GM12801 (cell line): ENCODE measurements around the gene CARD19.

Experiments
- TF ChIP-seq, protein P1 (sequence below): IDR thresholded peaks from one replicate; pipeline ENCODE4 v1.5.1; 2011; ENCODE audit warnings: control low read depth; ENCODE audit not compliant: insufficient read length; ENCODE audit errors: extremely low read depth

Gene CARD19

DNA sequence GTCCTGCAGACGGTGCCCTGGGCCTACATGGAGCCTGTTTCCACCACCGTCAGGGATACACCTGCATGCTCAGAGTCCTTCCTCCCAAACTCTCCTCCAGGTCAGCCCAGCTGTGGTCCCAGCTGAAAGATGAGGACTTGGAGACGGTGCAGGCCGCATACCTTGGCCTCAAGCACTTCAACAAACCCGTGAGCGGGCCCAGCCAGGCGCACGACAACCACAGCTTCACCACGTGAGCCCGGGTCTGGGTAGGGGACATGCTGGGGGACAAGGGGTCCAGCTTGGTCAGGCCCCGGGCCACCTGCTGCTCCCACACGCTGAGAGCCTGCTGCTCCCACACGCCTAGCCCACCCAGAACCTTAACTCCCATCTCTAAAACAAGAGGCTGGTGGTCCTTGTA is 16.6 kb upstream of the CARD19 start:
- TF ChIP-seq, protein P1, sequence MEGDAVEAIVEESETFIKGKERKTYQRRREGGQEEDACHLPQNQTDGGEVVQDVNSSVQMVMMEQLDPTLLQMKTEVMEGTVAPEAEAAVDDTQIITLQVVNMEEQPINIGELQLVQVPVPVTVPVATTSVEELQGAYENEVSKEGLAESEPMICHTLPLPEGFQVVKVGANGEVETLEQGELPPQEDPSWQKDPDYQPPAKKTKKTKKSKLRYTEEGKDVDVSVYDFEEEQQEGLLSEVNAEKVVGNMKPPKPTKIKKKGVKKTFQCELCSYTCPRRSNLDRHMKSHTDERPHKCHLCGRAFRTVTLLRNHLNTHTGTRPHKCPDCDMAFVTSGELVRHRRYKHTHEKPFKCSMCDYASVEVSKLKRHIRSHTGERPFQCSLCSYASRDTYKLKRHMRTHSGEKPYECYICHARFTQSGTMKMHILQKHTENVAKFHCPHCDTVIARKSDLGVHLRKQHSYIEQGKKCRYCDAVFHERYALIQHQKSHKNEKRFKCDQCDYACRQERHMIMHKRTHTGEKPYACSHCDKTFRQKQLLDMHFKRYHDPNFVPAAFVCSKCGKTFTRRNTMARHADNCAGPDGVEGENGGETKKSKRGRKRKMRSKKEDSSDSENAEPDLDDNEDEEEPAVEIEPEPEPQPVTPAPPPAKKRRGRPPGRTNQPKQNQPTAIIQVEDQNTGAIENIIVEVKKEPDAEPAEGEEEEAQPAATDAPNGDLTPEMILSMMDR: no peak

DNA sequence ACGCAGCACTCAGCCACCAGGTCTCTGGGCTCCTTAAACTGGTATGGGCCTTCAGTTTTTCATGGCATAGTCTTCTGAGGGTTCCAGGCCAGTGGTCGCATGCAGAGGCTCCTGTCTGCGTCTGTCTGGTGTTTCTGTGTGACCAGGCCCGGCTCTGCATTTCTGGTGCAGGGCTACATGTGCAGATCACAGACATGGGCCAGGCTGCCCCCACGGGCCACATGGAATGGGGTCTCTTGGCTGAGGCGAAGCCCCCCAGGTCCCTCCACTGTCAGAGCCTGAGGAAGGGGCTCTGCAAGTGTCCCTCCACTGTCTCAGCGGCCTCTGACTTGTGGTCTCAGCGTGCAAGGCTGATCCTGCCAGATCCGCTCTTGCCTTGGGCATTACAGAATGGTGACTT is 15.6 kb upstream of the CARD19 start:
- TF ChIP-seq, protein P1: no peak

DNA sequence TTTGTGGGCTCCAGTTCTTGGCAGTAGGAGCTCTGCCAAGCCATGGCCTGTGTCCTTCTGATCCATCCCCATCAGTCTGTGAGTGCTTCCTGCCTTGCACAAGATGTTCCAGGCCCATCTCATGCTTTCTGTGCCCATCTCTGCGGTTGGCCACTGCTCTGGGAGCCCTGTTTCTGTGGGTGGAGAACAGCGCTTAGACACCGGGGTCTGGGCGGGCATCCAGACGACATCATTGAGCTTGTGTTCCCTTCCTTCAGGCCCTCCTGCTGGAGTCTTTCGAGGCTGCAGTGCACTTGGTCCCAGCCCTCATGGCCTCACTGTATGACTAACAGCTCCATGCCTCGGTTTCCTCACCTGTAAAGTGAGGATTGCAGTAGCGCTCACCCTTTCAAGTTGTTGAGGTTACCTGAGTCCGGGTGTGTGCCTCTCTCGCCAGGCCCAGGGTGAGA is 14.9 kb upstream of the CARD19 start:
- TF ChIP-seq, protein P1: no peak

DNA sequence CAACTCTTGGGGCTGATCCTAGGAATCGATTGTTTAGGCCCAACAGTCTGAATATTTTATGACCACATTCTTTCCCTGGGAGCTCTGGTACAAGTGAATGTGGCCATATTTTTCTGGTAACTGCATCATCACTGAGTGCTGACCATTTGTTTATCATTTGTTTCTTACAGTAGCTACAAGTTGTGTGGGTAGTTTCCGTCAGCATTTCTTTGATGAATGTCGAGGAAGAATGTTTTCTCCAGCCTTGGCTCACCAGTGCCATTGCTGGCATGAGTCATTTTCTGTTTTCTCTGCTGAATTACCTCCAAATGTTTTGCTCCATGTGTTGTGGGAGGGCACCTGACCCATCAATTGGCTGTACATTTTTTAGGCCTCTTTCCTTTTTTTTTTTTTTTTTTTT is 14.1 kb upstream of the CARD19 start:
- TF ChIP-seq, protein P1: no peak

- TF ChIP-seq, protein P1: no peak
Measured at GRCh38 chr9:93082841-93083411, 13.1 kb upstream of the CARD19 start.

DNA sequence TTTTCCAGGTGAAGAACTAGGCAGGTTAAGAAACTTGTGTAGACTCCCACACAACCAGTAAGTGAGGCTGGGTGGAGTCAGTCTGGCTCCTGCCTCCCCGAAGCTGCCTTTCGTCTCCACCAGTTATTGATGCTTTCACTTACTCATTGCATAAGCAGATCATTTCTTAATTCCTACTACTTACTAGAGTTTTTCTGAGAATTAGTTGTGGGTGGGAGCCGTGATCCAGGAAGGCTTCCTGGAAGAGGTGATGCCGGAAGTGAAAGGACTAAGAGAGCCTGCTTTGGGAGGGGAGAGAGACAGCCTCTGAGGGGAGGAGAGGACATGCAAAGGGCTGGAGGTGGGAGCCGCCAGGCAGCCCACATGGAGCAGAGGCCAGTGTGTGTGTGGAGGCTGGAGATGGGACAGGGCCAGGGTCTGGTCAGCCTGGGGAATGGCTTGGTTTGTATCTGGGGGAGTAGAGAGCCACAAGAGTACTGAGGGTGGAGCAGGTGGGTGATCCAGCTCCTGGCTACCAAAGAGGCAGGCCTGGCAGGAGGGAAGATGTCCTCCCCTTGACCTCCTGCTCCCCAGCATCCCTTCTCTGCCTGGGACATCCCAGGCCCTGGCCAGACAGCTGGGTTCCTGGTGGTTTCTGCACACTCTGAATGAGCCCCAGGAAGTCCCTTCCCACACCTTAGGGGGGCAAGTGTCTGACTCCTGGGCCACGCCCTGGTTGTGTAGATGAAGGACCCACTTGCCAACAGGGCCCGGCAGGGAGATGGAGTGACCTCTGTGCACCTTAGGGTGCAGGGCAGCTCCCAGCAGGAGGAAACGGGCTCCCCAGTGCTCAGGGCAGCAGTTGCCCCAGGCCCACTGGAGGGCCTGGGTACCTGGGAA is 12.2 kb upstream of the CARD19 start:
- TF ChIP-seq, protein P1: no peak

GRCh38 chr9:93084471-93084881 is 11.5 kb upstream of the CARD19 start:
- TF ChIP-seq, protein P1: no peak
